Mammary epithelial cell (primary cell): Measurements from ENCODE around the gene LMOD1.

Experiments used
- CTCF ChIP-seq, 2 donors: IDR thresholded peaks in 1 of 2; conservative IDR thresholded peaks in 1 of 2; 2 replicates each; pipeline ENCODE4 v1.5.1; 2011 to 2012; ENCODE audit warnings: inconsistent platforms in 2 of 2, low read length in 2 of 2, mild to moderate bottlenecking in 2 of 2, control low read depth in 1 of 2, low read depth in 1 of 2; ENCODE audit not compliant: insufficient read depth in 1 of 2; ENCODE audit errors: extremely low read depth in 1 of 2
- EZH2 ChIP-seq: IDR thresholded peaks from 2 replicates; pipeline ENCODE4 v1.6.1; 2012; ENCODE audit warnings: low read length, inconsistent platforms, borderline replicate concordance

GRCh38 chr1:201881617-201882016, 64.7 kb downstream of the LMOD1 start:
- no peak for TF ChIP-seq CTCF (conservative IDR thresholded peaks at IDR 0.05 in 1 of 2, IDR thresholded peaks at IDR 0.05 in 1 of 2; ENCODE audit: extremely low read depth in 1 of 2, insufficient read depth in 1 of 2, low read depth in 1 of 2, low read length in 2 of 2)
- no peak for TF ChIP-seq EZH2
